ENCODE data around the gene BMI1.

- TF ChIP-seq, protein P1, sequence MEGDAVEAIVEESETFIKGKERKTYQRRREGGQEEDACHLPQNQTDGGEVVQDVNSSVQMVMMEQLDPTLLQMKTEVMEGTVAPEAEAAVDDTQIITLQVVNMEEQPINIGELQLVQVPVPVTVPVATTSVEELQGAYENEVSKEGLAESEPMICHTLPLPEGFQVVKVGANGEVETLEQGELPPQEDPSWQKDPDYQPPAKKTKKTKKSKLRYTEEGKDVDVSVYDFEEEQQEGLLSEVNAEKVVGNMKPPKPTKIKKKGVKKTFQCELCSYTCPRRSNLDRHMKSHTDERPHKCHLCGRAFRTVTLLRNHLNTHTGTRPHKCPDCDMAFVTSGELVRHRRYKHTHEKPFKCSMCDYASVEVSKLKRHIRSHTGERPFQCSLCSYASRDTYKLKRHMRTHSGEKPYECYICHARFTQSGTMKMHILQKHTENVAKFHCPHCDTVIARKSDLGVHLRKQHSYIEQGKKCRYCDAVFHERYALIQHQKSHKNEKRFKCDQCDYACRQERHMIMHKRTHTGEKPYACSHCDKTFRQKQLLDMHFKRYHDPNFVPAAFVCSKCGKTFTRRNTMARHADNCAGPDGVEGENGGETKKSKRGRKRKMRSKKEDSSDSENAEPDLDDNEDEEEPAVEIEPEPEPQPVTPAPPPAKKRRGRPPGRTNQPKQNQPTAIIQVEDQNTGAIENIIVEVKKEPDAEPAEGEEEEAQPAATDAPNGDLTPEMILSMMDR (IDR thresholded peaks at IDR 0.05): no peak
- no peak for TF ChIP-seq POLR2A (IDR thresholded peaks at IDR 0.05)
Measured at GRCh38 chr10:22329150-22329549, 8.3 kb downstream of the BMI1 start.
